GM18907 (cell line): ENCODE data around the gene MST1.
"Not testable (repeated sequence)": the region's sequence is repeated elsewhere in the genome, so short reads cannot be mapped to it uniquely, and the experiment has no call there.

Experiments used
- ATAC-seq: cut with Tn5 transposase; IDR thresholded peaks from one replicate; pipeline ENCODE4 v1.9.1; 2021; ENCODE audit warnings: mild to moderate bottlenecking, moderate library complexity; ENCODE audit not compliant: unreplicated experiment

Gene MST1

DNA sequence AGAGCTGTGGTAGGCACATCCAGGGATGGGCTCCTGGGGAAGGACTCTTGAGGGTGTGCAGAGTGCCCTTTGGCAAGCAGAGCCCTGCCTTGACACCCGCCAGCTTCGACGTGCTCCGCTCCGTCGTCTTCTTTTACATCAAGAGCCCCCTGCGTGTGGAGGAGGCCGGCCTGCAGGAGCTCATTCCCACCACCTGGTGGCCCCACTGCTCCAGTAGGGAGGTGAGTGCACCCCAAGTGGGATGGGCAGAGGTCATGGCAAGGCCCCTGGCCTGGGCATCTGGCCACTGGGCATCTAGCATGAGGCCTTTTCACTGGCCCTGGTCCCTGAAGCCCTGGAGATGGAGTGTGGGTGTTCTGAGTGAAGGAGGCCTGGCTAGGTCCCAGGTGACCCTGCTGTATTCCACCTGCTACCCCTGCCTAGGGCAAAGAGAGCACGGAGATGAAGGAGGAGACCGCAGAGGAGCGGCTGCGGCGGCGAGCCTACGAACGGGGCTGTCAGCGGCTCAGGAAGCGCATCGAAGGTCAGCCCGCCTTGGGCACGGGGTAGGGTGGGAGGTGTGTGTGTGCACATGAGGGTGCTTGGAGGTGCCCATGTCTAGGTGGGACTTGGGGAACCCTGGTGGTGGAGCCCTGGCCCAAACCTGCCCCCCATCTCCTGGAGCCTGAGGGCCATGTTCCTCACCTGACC, 12.3 kb upstream of the MST1 start:
- no peak for ATAC-seq

- ATAC-seq = no peak
These were observed 11.3 kb upstream of the MST1 start for GRCh38 chr3:49700453-49701128.

DNA sequence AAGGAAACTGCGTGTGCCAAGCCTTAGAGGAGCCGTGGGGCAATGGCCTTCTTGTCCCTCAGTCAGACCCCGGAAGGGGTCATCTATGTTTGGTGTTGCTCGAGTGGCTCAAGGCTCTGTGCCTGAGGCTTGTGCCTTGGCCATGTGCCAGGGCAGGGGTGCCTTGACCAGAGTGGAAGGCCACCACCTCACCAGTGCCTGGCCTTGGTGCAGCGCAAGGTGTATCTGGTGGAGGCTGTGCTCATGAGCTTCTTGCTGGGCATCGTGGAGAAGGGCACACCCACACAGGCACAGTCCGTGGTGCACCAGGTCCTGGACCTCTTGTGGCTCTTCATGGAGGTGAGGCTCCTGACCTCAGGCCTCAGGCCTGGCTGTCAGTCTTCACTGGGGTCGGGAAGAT, 10.7 kb upstream of the MST1 start:
- ATAC-seq = no peak

DNA sequence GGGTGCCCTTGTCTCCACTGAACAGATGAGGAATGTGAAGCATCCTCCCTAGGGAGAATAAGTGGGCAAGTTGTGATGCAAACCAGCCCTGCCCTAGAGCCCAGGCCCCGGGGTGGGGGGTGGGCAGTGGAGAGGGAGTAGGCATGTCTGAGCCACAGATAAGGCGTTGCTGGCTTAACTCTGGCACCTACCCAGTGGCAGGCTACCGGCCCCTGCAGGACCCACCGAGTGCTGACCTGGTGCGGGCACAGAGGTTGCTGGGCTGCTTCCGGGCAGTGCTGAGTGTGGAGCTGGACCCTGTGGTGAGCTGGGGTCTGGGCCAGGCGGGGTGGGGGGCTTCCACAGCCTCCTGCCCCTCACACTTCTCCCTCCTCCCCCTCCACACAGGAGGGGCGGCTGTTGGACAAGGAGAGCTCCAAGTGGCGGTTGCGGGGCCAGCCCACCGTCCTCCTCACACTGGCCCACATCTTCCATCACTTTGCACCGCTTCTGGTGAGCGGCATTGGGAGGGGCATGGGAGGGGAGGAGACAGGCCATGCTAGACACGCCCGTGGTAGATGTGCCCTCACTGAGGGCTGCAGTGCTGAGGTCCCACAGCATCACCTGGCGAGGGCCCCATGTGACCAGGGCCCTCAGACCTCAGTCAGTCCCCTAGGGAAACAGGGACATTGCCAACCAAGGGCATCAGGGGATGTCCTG, 10.2 kb upstream of the MST1 start:
- no peak for ATAC-seq

DNA sequence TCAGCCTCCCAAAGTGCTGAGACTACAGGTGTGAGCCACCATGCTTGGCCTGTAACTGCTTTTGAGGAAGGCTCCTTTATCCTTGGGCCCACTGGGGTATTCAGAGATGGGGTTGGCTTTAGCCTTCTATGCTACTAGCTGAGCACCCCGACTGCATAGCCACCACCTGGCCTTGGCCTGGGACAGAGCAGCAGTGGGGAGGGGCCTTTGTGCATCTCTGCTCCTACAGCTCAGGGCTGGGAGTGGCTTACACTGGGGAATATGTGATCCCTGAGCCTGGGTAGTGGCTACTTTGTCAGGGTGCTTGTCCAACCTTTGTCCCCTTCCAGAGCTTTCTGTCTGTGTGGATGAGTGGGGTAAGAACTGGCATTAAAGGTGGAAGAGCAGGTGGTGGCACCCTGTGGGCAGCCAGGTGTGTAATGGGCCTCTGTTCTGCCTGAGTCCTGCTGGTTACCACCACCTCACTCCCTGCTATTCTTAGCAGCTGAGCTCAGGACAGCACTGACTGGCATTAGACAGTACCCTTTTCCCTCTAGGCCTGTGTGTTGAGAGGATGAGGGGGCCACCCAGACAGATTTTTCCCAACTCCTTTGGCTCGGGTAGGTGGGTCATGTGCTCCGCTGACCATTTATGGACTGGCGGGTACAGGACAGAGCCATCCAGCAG, 6.2 kb upstream of the MST1 start:
- ATAC-seq = not testable (repeated sequence)

DNA sequence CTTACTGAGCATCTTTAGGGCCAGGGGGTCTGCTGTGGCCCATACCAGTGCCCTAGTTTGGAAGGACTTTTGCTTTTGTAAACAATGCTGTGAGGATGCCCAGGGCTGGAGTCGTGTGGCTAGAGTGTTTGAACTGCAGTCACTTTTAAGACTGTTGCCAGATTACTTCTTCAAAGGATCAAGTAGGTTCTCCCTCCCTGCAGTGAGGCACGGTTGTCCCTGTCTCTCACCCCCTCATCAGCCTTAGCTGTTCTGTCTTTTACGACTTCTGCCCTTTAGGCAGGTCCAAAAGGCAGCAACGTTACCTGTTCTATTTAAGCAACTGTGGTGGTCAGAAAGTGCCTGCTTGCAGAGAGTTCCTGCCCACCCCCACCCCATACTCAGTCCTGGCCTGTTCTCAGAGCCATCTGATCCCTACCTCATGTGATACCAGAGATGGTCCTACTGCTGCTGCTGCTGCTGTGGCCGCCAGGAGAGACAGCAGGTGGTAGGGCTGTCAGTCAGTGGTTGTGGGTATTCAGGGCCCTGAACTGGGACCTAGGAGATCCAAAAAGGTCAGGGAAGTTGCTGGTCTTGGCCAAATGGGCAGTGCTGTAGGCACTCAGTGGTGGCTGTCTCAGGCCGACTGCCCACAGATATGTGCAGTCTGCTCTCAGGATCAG, 5.3 kb upstream of the MST1 start:
- ATAC-seq = not testable (repeated sequence)

- not testable (repeated sequence) for ATAC-seq
These were observed 2.2 kb upstream of the MST1 start for GRCh38 chr3:49691481-49691880.

DNA sequence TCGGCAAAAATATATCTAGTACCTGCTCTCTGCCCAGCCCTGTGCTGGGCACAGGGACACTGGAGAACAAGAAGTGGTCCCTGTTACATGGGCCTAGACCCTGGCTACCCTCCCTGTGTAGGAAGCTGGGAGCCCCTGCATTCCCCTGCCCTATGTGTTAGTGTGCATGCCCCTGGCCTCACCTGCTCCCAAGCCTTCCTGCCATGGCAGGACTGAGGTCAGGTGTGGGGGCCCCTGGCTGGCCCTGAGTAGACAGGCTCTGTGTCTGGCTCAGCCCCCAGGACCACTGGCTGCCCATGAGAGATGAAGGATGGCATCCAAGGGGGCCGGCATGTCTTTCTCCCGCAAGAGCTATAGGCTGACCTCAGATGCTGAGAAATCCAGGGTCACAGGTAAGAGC, 1.6 kb upstream of the MST1 start:
- ATAC-seq = not testable (repeated sequence)

DNA sequence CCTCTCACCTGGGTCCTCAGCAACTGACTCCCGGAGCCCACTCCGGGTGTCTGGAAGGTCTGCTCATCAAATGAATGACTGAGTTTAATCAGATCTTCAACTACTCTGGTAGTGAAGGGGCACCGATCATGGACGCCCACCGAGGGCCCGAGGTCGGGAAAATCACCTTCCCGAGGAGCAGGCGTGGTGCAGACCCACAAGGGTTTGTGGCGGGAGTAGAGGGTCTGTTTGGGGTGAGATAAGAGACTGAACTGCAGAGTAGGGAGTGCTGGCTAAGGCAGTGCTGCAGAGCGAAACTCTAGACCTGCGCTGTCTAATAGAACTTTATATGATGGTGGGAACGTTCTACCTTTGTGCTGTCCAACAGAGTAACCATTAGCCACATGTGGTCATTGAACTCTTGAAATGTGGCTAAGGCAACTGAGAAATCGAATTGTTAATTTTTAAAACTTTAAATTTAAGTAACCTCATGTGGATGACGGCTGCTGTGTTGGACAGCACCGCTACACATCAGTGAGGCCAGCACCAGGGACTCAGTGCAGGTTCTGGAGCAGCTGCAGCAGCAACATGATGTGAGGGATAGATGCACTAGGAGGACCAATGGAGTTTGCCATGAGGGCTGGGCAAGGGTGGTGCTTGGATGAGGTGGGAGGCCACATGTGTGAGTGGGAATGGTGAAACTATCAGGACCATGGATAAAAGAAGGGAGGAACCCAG, 792 bp upstream of the MST1 start:
- ATAC-seq = peak; percentile 1

- peak; percentile 6 for ATAC-seq
These were observed 782 bp downstream of the MST1 start for GRCh38 chr3:49688338-49689045.

DNA sequence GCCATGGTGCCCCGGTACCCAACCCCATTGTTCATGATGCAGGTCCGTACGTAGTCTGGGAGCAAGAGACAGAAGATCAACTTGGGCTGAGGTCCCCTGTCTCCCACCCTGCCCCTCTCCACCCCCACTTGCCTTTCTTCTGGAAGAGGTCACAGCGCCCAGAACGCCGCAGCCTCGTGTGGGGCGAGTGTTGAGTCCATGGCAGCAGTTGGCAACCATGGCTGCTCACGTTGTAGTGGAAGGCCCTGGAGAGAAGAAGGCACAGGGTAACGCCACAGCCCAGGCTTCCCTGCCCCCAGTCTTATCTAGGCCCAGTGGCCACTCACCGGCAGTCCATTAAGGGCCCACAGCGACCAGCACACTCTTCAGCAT, 1.9 kb downstream of the MST1 start:
- ATAC-seq = not testable (repeated sequence)

- not testable (repeated sequence) for ATAC-seq
These were observed 2.4 kb downstream of the MST1 start for GRCh38 chr3:49686769-49687423.

GRCh38 chr3:49686346-49686745, 2.9 kb downstream of the MST1 start:
- not testable (repeated sequence) for ATAC-seq

DNA sequence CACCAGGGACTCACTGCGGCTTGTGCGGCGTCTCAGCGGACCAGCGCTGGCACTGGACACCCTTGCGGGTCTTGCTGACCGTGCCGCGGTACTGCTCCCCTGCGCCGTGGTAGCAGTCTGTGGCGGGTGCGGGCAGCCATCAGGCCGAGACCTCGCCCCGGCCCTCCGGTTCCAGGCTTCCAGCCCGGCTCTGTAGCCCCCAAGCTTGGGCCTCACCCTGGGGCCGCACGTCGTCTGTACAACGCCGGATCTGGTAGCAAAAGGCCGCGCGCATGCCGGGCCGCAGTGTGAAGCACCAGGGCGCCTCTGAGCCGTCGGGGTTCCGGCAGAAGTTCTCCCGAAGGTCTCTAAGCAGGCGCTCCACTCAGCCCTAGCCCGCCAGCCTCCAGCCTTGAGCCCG, 3.4 kb downstream of the MST1 start:
- ATAC-seq = not testable (repeated sequence)

DNA sequence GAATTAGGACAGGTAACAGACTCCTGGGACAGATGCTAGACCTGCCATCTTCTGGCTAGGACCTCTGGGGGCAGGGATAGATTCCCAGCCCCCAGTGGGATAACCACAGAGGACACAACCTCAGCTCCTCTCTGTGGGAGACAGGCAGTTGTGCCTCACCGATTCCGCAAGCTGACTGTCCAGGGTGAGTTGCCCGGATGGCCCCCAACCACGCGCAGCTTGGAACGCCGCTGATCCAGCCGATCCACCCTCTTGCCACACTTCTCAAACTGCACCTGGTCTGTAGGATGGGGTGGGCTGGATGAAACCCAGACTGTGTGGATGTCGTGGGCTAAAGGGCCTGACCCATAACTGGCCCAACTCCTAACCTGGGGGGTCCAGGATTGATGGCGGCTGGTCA, 4.2 kb downstream of the MST1 start:
- not testable (repeated sequence) for ATAC-seq

GRCh38 chr3:49684453-49684852, 4.8 kb downstream of the MST1 start:
- ATAC-seq = not testable (repeated sequence)

DNA sequence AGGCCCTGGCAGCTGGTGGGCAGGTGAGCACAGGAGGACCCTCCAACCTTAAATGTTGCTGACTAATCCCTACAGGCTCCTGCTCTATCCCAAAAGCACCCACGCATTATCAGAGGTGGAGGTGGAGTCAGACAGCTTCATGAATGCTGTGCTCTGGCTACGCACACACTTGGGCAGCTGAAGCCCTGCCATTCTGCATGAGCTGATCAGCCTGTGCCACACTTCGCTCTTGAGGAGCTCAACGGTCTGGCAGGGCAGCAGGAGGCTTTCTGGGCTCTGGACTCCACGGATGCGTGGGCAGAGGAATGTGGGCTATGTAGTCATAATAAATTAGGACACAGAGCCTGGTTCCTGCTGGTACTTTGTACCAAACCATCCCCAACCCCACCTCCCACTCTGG, 6.1 kb downstream of the MST1 start:
- no peak for ATAC-seq

DNA sequence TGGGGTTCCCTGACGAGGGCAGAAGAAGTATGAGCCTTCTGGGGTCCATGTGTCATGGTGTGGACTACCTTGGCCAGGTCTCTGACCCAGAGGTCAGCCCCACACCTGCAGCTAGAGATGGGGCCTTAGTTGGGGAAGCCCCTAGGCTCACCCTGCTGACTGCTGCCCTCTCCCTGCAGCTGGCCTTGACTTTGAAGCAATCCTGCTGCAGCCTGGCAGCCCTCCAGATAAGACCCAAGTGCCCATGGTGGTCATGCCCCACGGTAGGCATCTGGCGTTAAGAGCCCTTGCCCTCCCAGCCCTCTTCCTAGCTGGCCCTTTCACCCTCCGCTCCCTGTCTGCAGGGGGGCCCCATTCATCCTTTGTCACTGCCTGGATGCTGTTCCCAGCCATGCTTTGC, 7.7 kb downstream of the MST1 start:
- no peak for ATAC-seq

- no peak for ATAC-seq
These were observed 8.1 kb downstream of the MST1 start for GRCh38 chr3:49681232-49681522.
